WTC11 (cell line): ENCODE results near the gene WDFY4. TPM values are rescaled to one million over a fixed set of nuclear protein-coding genes. Genes with fewer than 3 reads are reported as not detected.

Experiments used
- ATAC-seq: fragments of 200-7000 bp; cut with Tn5 transposase; 2 replicates; pipeline ENCODE4 v1.10.0; 2021; ENCODE audit warnings: mild to moderate bottlenecking, moderate library complexity
- CTCF ChIA-PET: fragments of 300-600 bp; sonication (Branson Sonifier 250); formaldehyde crosslinking; loops from one replicate; lab custom pipeline; 2021; ENCODE audit warnings: antibody characterized with exemption; lab: Charles Lee
- POLR2A ChIA-PET: fragments of 350-600 bp; sonication (Branson Sonifier 250); formaldehyde crosslinking; loops from one replicate; lab custom pipeline; 2021; ENCODE audit warnings: antibody characterized with exemption; lab: Charles Lee
- DNase-seq: peaks from one replicate; pipeline ENCODE4 v3.0.0; 2021; ENCODE audit warnings: low spot score
- H3K27ac Mint-ChIP-seq: 2 replicates; pipeline ENCODE4 v1.8.0; 2021; ENCODE audit warnings: mixed read lengths
- H3K27me3 Mint-ChIP-seq: 2 replicates; pipeline ENCODE4 v1.8.0; 2021; ENCODE audit warnings: low read depth, mild to moderate bottlenecking, moderate library complexity, mixed read lengths
- H3K36me3 Mint-ChIP-seq: 2 replicates; pipeline ENCODE4 v1.8.0; 2021; ENCODE audit warnings: mixed read lengths
- H3K4me1 Mint-ChIP-seq: 2 replicates; pipeline ENCODE4 v1.8.0; 2022; ENCODE audit warnings: mixed read lengths
- H3K4me3 Mint-ChIP-seq: 2 replicates; pipeline ENCODE4 v1.8.0; 2021; ENCODE audit warnings: mild to moderate bottlenecking, moderate library complexity, mixed read lengths
- H3K9me3 Mint-ChIP-seq: 2 replicates; pipeline ENCODE4 v1.8.0; 2021; ENCODE audit warnings: mixed read lengths
- ATF1 ChIP-seq: sonication (generic); formaldehyde crosslinking; IDR thresholded peaks from 2 replicates; pipeline ENCODE4 v1.8.1; 2023; ENCODE audit warnings: mild to moderate bottlenecking, moderate library complexity, missing genetic modification reagents
- ELF4 ChIP-seq: sonication (generic); formaldehyde crosslinking; IDR thresholded peaks from 2 replicates; pipeline ENCODE4 v1.8.1; 2022; ENCODE audit warnings: low read depth, mild to moderate bottlenecking, moderate library complexity, missing genetic modification reagents
- IRF2 ChIP-seq: sonication (generic); formaldehyde crosslinking; IDR thresholded peaks from 2 replicates; pipeline ENCODE4 v1.8.0; 2022; ENCODE audit warnings: low read depth, missing genetic modification reagents, borderline replicate concordance
- NR2C2 ChIP-seq: sonication (generic); formaldehyde crosslinking; IDR thresholded peaks from 2 replicates; pipeline ENCODE4 v1.8.0; 2022; ENCODE audit warnings: mild to moderate bottlenecking, missing genetic modification reagents
- OVOL2 ChIP-seq: fragments of 250-450 bp; sonication (Bioruptor Pico); IDR thresholded peaks from 2 replicates; pipeline ENCODE4 v1.9.0; 2021; ENCODE audit warnings: mild to moderate bottlenecking, borderline replicate concordance
- PRRX2 ChIP-seq: fragments of 250-450 bp; sonication (Bioruptor Pico); IDR thresholded peaks from 2 replicates; pipeline ENCODE4 v1.8.0; 2021; ENCODE audit warnings: mild to moderate bottlenecking
- RELA ChIP-seq: sonication (generic); formaldehyde crosslinking; IDR thresholded peaks from 2 replicates; pipeline ENCODE4 v1.8.1; 2022; ENCODE audit warnings: missing genetic modification reagents, mild to moderate bottlenecking, borderline replicate concordance
- RORB ChIP-seq: fragments of 250-450 bp; sonication (Bioruptor Pico); IDR thresholded peaks from 2 replicates; pipeline ENCODE4 v1.9.0; 2021; ENCODE audit warnings: mild to moderate bottlenecking
- SMAD4 ChIP-seq: sonication (generic); formaldehyde crosslinking; IDR thresholded peaks from 2 replicates; pipeline ENCODE4 v1.8.0; 2022; ENCODE audit warnings: mild to moderate bottlenecking, missing genetic modification reagents
- TEAD4 ChIP-seq: sonication (generic); formaldehyde crosslinking; IDR thresholded peaks from 2 replicates; pipeline ENCODE4 v1.8.0; 2022; ENCODE audit warnings: mild to moderate bottlenecking, missing genetic modification reagents
- TP53 ChIP-seq: sonication (generic); formaldehyde crosslinking; IDR thresholded peaks from 2 replicates; pipeline ENCODE4 v1.8.1; 2023; ENCODE audit warnings: mild to moderate bottlenecking, missing genetic modification reagents
- ZNF423 ChIP-seq: fragments of 250-450 bp; sonication (Bioruptor Pico); IDR thresholded peaks from 2 replicates; pipeline ENCODE4 v2.1.2; 2022; ENCODE audit warnings: mild to moderate bottlenecking, moderate library complexity
- total RNA-seq: library from RNA; stranded (reverse); gene quantifications from 3 replicates; pipeline ENCODE4 v1.2.3, GENCODE V29; 2021
- TF ChIP-seq, protein P1 (sequence below): sonication (generic); formaldehyde crosslinking; IDR thresholded peaks from 2 replicates; pipeline ENCODE4 v1.8.1; 2023; ENCODE audit warnings: mild to moderate bottlenecking, missing genetic modification reagents, borderline replicate concordance
- TF ChIP-seq, protein P2 (sequence below): fragments of 200-600 bp; IDR thresholded peaks from 2 replicates; pipeline ENCODE4 v1.8.0; 2022; ENCODE audit warnings: antibody characterized with exemption
- TF ChIP-seq, protein P3 (sequence below): sonication (generic); formaldehyde crosslinking; IDR thresholded peaks from 2 replicates; pipeline ENCODE4 v1.8.1; 2023; ENCODE audit warnings: mild to moderate bottlenecking, missing genetic modification reagents, moderate library complexity
- TF ChIP-seq, protein P4 (sequence below): sonication (generic); formaldehyde crosslinking; IDR thresholded peaks from 2 replicates; pipeline ENCODE4 v1.8.1; 2023; ENCODE audit warnings: mild to moderate bottlenecking, missing genetic modification reagents, moderate library complexity
- TF ChIP-seq, protein P5 (sequence below): sonication (generic); formaldehyde crosslinking; IDR thresholded peaks from 2 replicates; pipeline ENCODE4 v1.8.0; 2022; ENCODE audit warnings: mild to moderate bottlenecking, missing genetic modification reagents
- TF ChIP-seq, protein P6 (sequence below): sonication (generic); formaldehyde crosslinking; IDR thresholded peaks from 2 replicates; pipeline ENCODE4 v1.8.0; 2022; ENCODE audit warnings: mild to moderate bottlenecking, missing genetic modification reagents
- TF ChIP-seq, protein P7 (sequence below): sonication (generic); formaldehyde crosslinking; IDR thresholded peaks from 2 replicates; pipeline ENCODE4 v1.8.1; 2022; ENCODE audit warnings: low read depth, missing genetic modification reagents, borderline replicate concordance

Gene WDFY4
- total RNA-seq, 1 experiment from 2014 or later = 0.13 TPM

DNA sequence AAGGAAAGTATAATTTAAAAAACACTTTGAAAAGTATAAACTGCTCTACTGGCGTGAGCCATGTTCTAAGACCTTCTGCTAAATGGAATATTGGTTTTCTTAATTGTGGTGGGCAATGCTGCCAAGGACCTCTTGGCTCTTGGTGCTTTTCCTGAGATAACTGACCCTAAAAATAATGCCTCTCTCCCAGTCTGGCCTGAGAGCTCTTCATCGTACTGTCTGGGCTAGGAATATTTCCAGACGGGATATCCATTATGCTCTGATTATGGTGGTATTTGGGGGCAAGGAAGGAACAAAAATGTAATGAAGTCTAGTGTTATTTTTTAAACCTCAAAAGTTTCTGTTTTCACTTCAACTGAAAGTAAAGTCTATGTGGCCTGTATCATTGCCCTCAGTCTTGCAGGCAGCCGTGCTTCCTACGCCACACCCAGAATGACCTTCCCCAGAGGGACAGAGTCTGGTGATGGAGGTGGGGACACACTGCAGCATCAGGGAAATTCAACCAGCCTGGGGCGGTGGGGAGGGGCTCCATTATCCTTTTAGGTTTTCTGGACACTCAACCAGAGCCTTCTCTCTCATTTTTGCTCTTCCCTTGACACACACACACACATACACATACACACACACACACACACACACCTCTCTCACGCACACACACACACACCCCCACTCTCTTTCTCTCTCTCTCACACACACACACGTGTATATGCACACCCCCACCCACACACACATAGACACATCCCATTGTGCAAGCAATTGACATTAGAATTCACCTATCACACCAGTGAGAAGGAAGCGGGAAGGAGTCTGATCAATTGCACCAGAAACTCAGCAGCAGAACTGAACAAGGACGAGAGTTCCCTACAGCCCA is 155.4 kb downstream of the WDFY4 start (continued):
- TF ChIP-seq, protein P1, sequence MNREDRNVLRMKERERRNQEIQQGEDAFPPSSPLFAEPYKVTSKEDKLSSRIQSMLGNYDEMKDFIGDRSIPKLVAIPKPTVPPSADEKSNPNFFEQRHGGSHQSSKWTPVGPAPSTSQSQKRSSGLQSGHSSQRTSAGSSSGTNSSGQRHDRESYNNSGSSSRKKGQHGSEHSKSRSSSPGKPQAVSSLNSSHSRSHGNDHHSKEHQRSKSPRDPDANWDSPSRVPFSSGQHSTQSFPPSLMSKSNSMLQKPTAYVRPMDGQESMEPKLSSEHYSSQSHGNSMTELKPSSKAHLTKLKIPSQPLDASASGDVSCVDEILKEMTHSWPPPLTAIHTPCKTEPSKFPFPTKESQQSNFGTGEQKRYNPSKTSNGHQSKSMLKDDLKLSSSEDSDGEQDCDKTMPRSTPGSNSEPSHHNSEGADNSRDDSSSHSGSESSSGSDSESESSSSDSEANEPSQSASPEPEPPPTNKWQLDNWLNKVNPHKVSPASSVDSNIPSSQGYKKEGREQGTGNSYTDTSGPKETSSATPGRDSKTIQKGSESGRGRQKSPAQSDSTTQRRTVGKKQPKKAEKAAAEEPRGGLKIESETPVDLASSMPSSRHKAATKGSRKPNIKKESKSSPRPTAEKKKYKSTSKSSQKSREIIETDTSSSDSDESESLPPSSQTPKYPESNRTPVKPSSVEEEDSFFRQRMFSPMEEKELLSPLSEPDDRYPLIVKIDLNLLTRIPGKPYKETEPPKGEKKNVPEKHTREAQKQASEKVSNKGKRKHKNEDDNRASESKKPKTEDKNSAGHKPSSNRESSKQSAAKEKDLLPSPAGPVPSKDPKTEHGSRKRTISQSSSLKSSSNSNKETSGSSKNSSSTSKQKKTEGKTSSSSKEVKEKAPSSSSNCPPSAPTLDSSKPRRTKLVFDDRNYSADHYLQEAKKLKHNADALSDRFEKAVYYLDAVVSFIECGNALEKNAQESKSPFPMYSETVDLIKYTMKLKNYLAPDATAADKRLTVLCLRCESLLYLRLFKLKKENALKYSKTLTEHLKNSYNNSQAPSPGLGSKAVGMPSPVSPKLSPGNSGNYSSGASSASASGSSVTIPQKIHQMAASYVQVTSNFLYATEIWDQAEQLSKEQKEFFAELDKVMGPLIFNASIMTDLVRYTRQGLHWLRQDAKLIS (CRISPR knock-in tag) = no peak
- TF ChIP-seq RELA = no peak

DNA sequence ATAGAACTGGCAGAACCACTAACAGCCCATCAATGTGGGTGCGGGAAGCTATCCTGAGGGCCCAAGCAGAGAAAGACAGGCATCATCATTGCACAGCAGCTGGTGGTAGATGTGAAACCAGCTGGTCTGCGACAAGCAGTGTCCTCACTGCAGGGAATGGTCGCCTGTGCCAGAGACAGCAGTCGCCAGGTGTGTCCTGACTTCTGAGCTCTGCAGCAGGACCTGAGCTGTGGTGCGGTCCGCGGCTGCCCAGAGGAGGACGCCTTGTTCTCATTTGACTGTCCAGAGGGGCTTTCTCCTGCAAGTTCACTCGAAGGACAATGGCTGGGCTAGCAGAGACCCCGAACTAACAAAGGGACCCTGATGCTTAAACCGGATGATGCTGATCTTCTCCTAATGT is 157.6 kb downstream of the WDFY4 start:
- DNase-seq = no peak
- ChIA-PET POLR2A (no interaction called here), CTCF (interaction anchor here (1.1 to 1.2 kb wide), 2 partner anchors 184 to 186 kb away, joined by 3 read pairs; no protein-coding TSS in a partner anchor)
- H3K36me3 Mint-ChIP-seq = no peaks in the 10 kb centered on the region
- TF ChIP-seq, protein P2, sequence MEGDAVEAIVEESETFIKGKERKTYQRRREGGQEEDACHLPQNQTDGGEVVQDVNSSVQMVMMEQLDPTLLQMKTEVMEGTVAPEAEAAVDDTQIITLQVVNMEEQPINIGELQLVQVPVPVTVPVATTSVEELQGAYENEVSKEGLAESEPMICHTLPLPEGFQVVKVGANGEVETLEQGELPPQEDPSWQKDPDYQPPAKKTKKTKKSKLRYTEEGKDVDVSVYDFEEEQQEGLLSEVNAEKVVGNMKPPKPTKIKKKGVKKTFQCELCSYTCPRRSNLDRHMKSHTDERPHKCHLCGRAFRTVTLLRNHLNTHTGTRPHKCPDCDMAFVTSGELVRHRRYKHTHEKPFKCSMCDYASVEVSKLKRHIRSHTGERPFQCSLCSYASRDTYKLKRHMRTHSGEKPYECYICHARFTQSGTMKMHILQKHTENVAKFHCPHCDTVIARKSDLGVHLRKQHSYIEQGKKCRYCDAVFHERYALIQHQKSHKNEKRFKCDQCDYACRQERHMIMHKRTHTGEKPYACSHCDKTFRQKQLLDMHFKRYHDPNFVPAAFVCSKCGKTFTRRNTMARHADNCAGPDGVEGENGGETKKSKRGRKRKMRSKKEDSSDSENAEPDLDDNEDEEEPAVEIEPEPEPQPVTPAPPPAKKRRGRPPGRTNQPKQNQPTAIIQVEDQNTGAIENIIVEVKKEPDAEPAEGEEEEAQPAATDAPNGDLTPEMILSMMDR = no peak
- TF ChIP-seq PRRX2 (CRISPR knock-in tag) (no peak), OVOL2 (CRISPR knock-in tag) (no peak), ATF1 (CRISPR knock-in tag) (no peak)
- TF ChIP-seq, protein P3, sequence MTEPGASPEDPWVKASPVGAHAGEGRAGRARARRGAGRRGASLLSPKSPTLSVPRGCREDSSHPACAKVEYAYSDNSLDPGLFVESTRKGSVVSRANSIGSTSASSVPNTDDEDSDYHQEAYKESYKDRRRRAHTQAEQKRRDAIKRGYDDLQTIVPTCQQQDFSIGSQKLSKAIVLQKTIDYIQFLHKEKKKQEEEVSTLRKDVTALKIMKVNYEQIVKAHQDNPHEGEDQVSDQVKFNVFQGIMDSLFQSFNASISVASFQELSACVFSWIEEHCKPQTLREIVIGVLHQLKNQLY = no peak
- H3K4me3 Mint-ChIP-seq = no peak overlapping the region
- no peak for ATAC-seq
- H3K27ac Mint-ChIP-seq = no peak overlapping the region
- H3K9me3 Mint-ChIP-seq = no peaks in the 10 kb centered on the region
- H3K27me3 Mint-ChIP-seq = no peaks in the 10 kb centered on the region
- no peaks in the 10 kb centered on the region; the same call in 1 of the 2 replicates for H3K4me1 Mint-ChIP-seq

DNA sequence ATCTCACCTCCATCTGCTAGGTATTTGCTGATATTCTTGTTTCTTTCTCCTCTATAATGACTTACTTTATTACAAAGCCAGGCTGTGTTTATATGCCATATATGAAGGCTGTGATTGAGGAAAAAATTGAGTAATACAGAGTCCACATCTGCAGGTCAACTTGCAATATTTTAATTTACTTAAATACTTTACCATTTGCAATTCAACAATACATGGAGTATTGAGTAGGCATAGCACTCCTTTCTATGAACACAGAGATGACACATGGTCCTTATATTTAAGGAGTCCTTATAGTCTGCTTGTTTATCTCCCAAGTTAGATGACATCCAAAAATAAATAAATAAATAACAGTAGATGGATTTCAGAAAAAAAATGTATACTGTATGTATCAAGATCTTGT is 158.5 kb downstream of the WDFY4 start:
- H3K9me3 Mint-ChIP-seq = no peaks in the 10 kb centered on the region
- ChIA-PET CTCF (interaction anchor here (1.1 kb wide), 1 partner anchor 187 kb away, joined by 3 read pairs; no protein-coding TSS in a partner anchor), POLR2A (no interaction called here)
- no peak overlapping the region for H3K4me3 Mint-ChIP-seq
- ATAC-seq (no peak), DNase-seq (no peak)
- H3K27ac Mint-ChIP-seq = no peak overlapping the region
- no peaks in the 10 kb centered on the region for H3K36me3 Mint-ChIP-seq
- H3K27me3 Mint-ChIP-seq = no peaks in the 10 kb centered on the region
- TF ChIP-seq, protein P4, sequence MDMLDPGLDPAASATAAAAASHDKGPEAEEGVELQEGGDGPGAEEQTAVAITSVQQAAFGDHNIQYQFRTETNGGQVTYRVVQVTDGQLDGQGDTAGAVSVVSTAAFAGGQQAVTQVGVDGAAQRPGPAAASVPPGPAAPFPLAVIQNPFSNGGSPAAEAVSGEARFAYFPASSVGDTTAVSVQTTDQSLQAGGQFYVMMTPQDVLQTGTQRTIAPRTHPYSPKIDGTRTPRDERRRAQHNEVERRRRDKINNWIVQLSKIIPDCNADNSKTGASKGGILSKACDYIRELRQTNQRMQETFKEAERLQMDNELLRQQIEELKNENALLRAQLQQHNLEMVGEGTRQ (CRISPR knock-in tag) = no peak
- TF ChIP-seq NR2C2 (CRISPR knock-in tag) (no peak), TEAD4 (no peak), ZNF423 (no peak), ELF4 (CRISPR knock-in tag) (no peak), OVOL2 (CRISPR knock-in tag) (no peak), RORB (no peak), TP53 (CRISPR knock-in tag) (no peak), SMAD4 (no peak), PRRX2 (CRISPR knock-in tag) (no peak), IRF2 (CRISPR knock-in tag) (no peak)
- TF ChIP-seq, protein P5, sequence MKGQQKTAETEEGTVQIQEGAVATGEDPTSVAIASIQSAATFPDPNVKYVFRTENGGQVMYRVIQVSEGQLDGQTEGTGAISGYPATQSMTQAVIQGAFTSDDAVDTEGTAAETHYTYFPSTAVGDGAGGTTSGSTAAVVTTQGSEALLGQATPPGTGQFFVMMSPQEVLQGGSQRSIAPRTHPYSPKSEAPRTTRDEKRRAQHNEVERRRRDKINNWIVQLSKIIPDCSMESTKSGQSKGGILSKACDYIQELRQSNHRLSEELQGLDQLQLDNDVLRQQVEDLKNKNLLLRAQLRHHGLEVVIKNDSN (CRISPR knock-in tag) = no peak
- TF ChIP-seq, protein P6, sequence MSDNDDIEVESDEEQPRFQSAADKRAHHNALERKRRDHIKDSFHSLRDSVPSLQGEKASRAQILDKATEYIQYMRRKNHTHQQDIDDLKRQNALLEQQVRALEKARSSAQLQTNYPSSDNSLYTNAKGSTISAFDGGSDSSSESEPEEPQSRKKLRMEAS (CRISPR knock-in tag) = no peak
- TF ChIP-seq, protein P7, sequence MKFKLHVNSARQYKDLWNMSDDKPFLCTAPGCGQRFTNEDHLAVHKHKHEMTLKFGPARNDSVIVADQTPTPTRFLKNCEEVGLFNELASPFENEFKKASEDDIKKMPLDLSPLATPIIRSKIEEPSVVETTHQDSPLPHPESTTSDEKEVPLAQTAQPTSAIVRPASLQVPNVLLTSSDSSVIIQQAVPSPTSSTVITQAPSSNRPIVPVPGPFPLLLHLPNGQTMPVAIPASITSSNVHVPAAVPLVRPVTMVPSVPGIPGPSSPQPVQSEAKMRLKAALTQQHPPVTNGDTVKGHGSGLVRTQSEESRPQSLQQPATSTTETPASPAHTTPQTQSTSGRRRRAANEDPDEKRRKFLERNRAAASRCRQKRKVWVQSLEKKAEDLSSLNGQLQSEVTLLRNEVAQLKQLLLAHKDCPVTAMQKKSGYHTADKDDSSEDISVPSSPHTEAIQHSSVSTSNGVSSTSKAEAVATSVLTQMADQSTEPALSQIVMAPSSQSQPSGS (CRISPR knock-in tag) = no peak
- no peaks in the 10 kb centered on the region; the same call in 1 of the 2 replicates for H3K4me1 Mint-ChIP-seq
